IPS DF 4.7 (cell line): ENCODE measurements around the gene TYMP.
"Not testable (repeated sequence)": the region's sequence is repeated elsewhere in the genome, so short reads cannot be mapped to it uniquely, and the experiment has no call there.

Experiments used
- DNase-seq: peaks from one replicate; pipeline ENCODE4 v3.0.0-alpha.2; 2013; ENCODE audit warnings: low spot score; ENCODE audit errors: extremely low read depth

Gene TYMP

GRCh38 chr22:50542416-50542927 lies 12.7 kb upstream of the TYMP start:
- no peak for DNase-seq

GRCh38 chr22:50541667-50542026 lies 11.8 kb upstream of the TYMP start:
- DNase-seq, result not testable (repeated sequence)

GRCh38 chr22:50540381-50540780 lies 10.6 kb upstream of the TYMP start:
- DNase-seq, result no peak

DNA sequence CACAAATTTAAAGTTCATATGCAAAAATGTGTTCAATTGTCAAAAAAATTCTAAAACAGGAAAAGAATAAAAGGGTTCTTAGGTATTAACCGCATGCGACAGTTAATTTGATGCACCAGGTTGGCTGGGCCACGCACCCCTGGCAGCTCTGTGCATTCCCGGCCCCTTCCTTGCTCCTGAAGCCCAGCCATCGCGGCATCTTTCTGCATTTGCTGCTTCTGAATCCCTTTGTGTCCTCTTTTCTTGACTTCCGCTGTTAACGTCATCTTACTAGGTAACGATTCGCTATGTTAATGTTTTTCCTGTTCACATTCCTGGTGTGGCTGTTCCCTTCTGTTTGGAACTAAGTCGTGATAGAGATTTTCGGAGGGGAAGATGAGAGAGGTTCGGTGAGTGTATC lies 8.0 kb upstream of the TYMP start:
- DNase-seq, result no peak

DNA sequence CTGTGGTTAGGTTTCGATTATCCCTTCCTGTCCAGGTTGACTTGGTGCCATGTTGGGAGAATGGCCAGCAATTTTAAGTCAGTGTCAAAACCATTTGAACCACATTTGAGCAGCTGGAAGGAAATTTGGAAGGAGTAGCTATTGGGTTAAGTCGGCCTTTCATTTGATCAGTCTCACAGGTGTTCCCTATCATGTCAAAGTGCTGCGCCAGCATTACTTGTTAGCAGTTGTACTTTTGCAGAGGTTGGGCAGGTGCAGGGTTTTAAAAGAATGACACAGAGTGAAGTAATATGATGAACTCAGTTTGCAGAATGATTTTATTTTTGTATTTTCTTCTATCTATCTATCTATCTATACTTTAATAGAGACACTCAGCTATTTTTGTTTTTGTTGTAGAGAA lies 6.4 kb upstream of the TYMP start:
- DNase-seq, result no peak

DNA sequence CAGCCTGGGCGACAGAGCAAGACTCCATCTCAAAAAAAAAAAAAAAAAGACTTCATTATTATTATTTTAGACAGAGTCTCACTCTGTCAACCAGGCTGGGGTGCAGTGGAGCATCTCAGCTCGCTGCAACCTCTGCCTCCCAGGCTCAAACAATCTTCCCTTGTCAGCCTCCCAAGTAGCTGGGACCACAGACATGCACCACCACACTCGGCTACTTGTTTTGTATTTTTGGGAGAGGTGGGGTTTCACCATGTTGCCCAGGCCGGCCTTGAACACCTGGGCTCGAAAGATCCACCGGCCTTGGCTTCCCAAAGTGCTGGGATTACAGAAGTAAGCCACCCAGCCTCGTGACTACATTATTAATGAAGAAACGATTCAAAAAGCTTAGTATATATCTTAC lies 5.3 kb upstream of the TYMP start:
- no peak for DNase-seq

- DNase-seq, result not testable (repeated sequence)
Measured at GRCh38 chr22:50533856-50534711, 4.3 kb upstream of the TYMP start.

- DNase-seq, result no peak
Measured at GRCh38 chr22:50532824-50533796, 3.3 kb upstream of the TYMP start.

- no peak for DNase-seq
Measured at GRCh38 chr22:50531962-50532674, 2.3 kb upstream of the TYMP start.

DNA sequence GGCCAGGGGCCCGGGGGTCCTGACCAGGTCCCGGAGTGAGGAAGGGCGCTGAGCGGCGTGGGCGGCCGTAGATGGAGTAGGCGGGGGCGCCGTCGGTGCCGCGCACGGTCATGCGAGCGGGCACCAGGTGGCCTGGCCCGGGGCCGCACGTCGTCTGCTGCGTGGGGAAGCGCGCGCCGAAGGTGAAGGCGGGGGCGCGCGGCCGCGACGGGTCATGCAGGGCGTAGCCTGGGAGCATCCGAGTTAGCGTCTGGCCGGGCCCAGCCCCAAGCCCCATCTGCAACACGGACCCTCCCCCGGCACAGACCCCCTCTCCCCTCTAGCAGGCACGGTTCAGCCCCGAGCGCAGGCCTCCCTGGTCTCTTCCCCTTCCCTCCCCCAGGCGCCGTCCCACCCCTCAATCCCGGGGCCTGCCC lies 1.7 kb upstream of the TYMP start:
- DNase-seq, result no peak

GRCh38 chr22:50530877-50531545 lies 1.2 kb upstream of the TYMP start:
- no peak for DNase-seq

- no peak for DNase-seq
Measured at GRCh38 chr22:50530580-50530876, 716 bp upstream of the TYMP start.

- no peak for DNase-seq
Measured at GRCh38 chr22:50529416-50529896, 356 bp downstream of the TYMP start.

DNA sequence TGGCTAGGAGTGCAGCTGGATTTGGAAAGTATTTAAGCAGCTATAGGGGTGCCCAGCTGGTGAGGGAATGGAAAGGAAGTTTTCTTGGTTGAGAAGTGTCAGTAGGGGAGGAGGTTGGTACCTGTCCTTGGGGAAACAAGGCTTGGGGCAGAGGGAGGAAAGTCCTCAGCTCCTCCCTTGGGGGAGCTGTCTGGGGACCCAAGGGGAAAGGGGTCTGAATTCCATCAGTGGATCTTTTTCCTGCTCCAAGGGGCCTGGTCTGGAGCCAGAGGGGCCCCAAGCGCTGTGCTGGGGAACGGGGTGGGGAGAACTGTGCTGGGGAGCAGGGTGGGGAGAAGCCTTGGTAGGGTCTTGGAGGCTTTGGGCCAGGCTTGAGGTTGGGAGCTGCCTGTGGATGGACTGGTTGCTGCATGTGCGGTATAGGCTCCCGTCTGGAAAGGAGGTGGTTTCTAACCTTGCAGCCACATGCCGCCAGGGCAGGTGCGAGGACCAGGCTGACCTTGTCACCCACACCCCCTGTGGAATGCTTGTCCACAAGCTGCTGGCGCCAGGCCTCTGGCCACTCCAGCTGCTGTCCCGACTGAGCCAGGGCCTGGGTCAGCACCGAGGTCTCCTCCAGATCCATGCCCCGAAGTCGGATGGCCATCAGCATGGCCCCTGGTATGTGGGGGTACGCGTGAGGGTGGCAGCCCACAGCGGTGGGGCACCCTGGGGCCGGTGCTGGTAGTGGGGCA lies 963 bp downstream of the TYMP start:
- DNase-seq, result no peak

GRCh38 chr22:50527921-50528681 lies 1.7 kb downstream of the TYMP start:
- no peak for DNase-seq

GRCh38 chr22:50526834-50527801 lies 2.7 kb downstream of the TYMP start:
- no peak for DNase-seq

DNA sequence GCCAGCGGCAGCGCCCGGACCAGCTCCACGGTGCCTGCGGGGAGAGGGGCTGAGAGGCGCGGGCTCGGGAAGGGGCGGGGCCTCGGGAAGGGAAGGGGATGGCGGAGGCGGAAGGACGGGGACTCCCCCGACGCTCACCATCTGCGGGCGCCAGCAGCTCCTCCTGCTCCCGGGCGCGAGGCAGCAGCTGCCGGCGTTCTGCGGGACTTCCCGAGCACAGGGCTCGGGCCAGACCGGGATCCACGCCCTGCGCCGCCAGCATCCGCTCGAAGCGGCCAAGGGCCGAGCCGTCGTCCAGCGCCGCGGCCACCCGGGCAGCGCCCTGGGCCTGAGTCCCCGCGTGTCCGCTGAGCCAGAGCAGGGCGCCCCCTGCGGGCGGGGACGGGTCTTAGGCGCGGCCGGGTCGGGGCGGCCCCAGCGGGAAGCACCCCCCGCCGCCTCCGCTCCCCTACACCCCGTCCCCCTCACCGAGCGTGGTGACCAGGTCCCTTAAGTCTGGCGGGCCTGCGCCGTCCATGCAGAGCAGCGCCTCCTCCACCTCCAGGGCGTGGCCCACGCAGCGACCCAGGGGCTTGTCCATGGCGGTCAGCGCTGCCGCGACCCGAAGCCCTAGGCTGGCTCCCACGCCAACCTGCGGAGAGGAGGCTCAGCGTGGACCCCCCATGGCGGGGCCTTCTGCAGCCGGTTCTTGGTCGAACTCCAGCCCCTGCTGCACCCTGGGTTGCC lies 3.5 kb downstream of the TYMP start:
- no peak for DNase-seq

DNA sequence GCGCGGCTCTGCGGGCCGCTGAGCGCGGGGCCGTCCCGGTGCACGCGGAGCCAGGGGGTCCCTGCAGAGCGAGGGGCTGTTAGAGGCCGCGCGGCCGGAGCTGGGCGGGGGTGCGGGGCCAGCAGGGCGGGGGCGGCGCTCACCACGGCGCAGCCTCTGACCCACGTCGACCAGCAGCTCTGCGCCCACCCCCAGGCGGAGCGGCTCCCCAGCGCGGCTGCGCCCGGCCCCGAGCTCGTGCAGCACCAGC lies 4.0 kb downstream of the TYMP start:
- no peak for DNase-seq
